Measurements from ENCODE around the gene BAIAP2. TPM values are rescaled to one million over a fixed set of nuclear protein-coding genes. Genes with fewer than 3 reads are reported as not detected.

BAIAP2 gene
- total RNA-seq, 1 experiment from 2014 or later: 57.7 TPM

DNA sequence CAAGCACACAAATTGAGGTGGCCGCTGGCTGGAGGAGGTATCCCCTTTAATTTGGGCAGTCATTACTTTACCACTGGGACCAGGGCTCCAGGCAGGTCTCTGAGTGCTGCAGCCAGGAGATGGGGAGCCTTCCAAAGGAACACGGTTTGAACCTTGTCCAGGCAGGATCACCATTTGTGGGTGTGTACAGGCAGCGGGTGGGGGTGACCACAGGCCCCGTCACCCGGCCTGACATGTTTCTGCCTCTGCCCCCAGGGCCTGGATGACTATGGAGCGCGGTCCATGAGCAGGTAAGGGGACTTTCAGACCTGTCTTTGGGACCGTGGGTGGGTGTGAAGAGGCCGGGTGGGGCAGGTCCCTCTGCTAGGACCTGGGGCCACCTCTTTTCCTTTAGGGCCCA, 73.3 kb downstream of the BAIAP2 start:
- no peaks in the 10 kb centered on the region for H3K4me1 Mint-ChIP-seq (ENCODE audit: low read depth, unreplicated experiment)
- H3K9me3 Mint-ChIP-seq (ENCODE audit: unreplicated experiment): no peaks in the 10 kb centered on the region
- no peak overlapping the region for H3K4me3 Mint-ChIP-seq (ENCODE audit: unreplicated experiment)
- Histone ChIP-seq H3K36me3 (ENCODE audit: control insufficient read depth, insufficient read depth, low read length) (no peaks in the 10 kb centered on the region), H3K4me3 (ENCODE audit: low read depth, low read length) (no peak overlapping the region), H3K27me3 (replicated peaks; ENCODE audit: control insufficient read depth, insufficient read depth, low read length) (no peaks in the 10 kb centered on the region), H3K4me1 (no peaks in the 10 kb centered on the region), H3K9me3 (no peaks in the 10 kb centered on the region)
- no peaks in the 10 kb centered on the region for H3K27me3 Mint-ChIP-seq (ENCODE audit: insufficient read depth, unreplicated experiment)
- peaks cover 30% of the 10 kb centered on the region for H3K36me3 Mint-ChIP-seq (ENCODE audit: insufficient read depth, unreplicated experiment)
- intact Hi-C loops (cut with micrococcal nuclease; ENCODE audit: unreplicated experiment): no loop called here
- no peak overlapping the region for H3K27ac Mint-ChIP-seq (ENCODE audit: unreplicated experiment)
- no peak for DNase-seq
- ChIA-PET CTCF (no interaction called here), POLR2A (no interaction called here)
- BruUV-seq (replicated peaks): no TSS peak
- TF ChIP-seq, protein P1, sequence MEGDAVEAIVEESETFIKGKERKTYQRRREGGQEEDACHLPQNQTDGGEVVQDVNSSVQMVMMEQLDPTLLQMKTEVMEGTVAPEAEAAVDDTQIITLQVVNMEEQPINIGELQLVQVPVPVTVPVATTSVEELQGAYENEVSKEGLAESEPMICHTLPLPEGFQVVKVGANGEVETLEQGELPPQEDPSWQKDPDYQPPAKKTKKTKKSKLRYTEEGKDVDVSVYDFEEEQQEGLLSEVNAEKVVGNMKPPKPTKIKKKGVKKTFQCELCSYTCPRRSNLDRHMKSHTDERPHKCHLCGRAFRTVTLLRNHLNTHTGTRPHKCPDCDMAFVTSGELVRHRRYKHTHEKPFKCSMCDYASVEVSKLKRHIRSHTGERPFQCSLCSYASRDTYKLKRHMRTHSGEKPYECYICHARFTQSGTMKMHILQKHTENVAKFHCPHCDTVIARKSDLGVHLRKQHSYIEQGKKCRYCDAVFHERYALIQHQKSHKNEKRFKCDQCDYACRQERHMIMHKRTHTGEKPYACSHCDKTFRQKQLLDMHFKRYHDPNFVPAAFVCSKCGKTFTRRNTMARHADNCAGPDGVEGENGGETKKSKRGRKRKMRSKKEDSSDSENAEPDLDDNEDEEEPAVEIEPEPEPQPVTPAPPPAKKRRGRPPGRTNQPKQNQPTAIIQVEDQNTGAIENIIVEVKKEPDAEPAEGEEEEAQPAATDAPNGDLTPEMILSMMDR (IDR thresholded peaks at IDR 0.05; ENCODE audit: insufficient read depth in 1 of 2, low read depth in 1 of 2, low read length in 1 of 2, severe bottlenecking in 1 of 2, unreplicated experiment in 1 of 2): no peak

DNA sequence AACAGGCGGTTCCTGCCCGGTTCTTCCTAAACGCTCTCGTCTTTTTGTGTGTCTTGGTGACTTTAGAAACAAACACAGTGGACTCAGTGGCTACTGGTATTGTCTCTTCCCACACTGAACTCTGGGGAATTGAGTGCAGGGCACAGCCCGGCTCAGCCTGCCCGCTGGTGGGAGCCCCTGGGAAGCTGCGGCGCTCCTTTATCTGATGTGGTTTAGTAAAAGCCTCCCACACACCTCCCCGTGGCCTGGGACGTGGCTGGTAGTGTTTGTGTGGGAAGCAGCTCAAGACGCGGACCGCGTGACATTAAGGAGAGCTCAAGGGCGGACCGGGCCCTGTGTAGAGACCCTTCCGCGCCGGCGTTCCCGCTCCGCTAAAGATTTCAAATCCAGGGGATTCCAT, 75.0 kb downstream of the BAIAP2 start:
- peaks cover 34% of the 10 kb centered on the region for H3K36me3 Mint-ChIP-seq (ENCODE audit: insufficient read depth, unreplicated experiment)
- ChIA-PET POLR2A (no interaction called here), CTCF (no interaction called here)
- Histone ChIP-seq H3K4me3 (ENCODE audit: low read depth, low read length) (no peak overlapping the region), H3K27me3 (replicated peaks; ENCODE audit: control insufficient read depth, insufficient read depth, low read length) (no peaks in the 10 kb centered on the region), H3K9me3 (no peaks in the 10 kb centered on the region), H3K36me3 (ENCODE audit: control insufficient read depth, insufficient read depth, low read length) (no peaks in the 10 kb centered on the region), H3K4me1 (no peaks in the 10 kb centered on the region)
- DNase-seq: no peak
- TF ChIP-seq, protein P1 (IDR thresholded peaks at IDR 0.05; ENCODE audit: insufficient read depth in 1 of 2, low read depth in 1 of 2, low read length in 1 of 2, severe bottlenecking in 1 of 2, unreplicated experiment in 1 of 2): no peak
- intact Hi-C loops (cut with micrococcal nuclease; ENCODE audit: unreplicated experiment): no loop called here
- no peaks in the 10 kb centered on the region for H3K4me1 Mint-ChIP-seq (ENCODE audit: low read depth, unreplicated experiment)
- H3K9me3 Mint-ChIP-seq (ENCODE audit: unreplicated experiment): no peaks in the 10 kb centered on the region
- H3K27me3 Mint-ChIP-seq (ENCODE audit: insufficient read depth, unreplicated experiment): no peaks in the 10 kb centered on the region
- BruUV-seq (replicated peaks): no TSS peak
- H3K4me3 Mint-ChIP-seq (ENCODE audit: unreplicated experiment): no peak overlapping the region
- no peak overlapping the region for H3K27ac Mint-ChIP-seq (ENCODE audit: unreplicated experiment)

DNA sequence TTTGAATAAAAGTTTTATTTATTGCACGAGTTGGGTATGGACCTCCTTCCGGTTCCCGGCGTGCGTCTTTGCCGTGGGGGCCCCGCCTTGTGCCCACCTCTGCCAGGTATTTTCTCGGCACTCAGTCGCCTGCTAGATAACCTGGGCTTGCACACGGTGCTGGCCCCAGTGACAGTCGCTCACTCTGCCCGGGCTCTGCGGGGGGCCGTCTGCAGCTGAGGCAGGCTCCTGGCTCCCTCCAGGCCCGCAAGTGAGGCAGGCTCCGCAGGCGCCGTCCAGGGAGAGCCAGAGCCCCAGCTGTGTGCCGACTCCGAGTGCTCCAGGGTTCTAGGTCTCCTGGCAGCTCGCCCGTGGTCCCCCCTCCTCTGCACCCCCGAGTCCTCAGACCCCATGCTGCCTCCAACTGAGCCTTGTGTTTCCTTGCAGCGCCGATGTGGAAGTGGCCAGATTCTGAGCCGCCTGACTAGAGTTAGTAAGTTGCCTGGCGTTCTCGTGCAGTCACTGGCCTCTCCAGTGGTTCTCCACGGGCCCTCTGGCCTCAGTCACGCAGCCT, 75.6 kb downstream of the BAIAP2 start:
- H3K27ac Mint-ChIP-seq (ENCODE audit: unreplicated experiment): no peak overlapping the region
- Histone ChIP-seq H3K27me3 (replicated peaks; ENCODE audit: control insufficient read depth, insufficient read depth, low read length) (no peaks in the 10 kb centered on the region), H3K4me3 (ENCODE audit: low read depth, low read length) (no peak overlapping the region), H3K36me3 (ENCODE audit: control insufficient read depth, insufficient read depth, low read length) (no peaks in the 10 kb centered on the region), H3K4me1 (no peaks in the 10 kb centered on the region), H3K9me3 (no peaks in the 10 kb centered on the region)
- POLR2A ChIA-PET: no interaction called here
- intact Hi-C loops (cut with micrococcal nuclease; ENCODE audit: unreplicated experiment): no loop called here
- H3K27me3 Mint-ChIP-seq (ENCODE audit: insufficient read depth, unreplicated experiment): no peaks in the 10 kb centered on the region
- BruUV-seq (replicated peaks): no TSS peak
- H3K4me3 Mint-ChIP-seq (ENCODE audit: unreplicated experiment): no peak overlapping the region
- H3K4me1 Mint-ChIP-seq (ENCODE audit: low read depth, unreplicated experiment): no peaks in the 10 kb centered on the region
- no peak for DNase-seq
- H3K9me3 Mint-ChIP-seq (ENCODE audit: unreplicated experiment): no peaks in the 10 kb centered on the region
- peaks cover 37% of the 10 kb centered on the region for H3K36me3 Mint-ChIP-seq (ENCODE audit: insufficient read depth, unreplicated experiment)
- CTCF ChIA-PET: no interaction called here
- TF ChIP-seq, protein P1 (IDR thresholded peaks at IDR 0.05; ENCODE audit: insufficient read depth in 1 of 2, low read depth in 1 of 2, low read length in 1 of 2, severe bottlenecking in 1 of 2, unreplicated experiment in 1 of 2): no peak

Measured in Caco-2 (cell line).